ENCODE data around the gene CCNQ.

The CCNQ gene

GRCh38 chrX:153642051-153642654, 43.2 kb upstream of the CCNQ start:
- Histone ChIP-seq H3K36me3 (ENCODE audit: control insufficient read depth in 2 of 2, insufficient read depth in 2 of 2, low read length in 2 of 2) (no peaks in the 10 kb centered on the region), H3K4me3 (ENCODE audit: low read length in 2 of 2) (no peak overlapping the region), H3K9me3 (ENCODE audit: control insufficient read depth in 2 of 2, low read length in 2 of 2) (no peaks in the 10 kb centered on the region), H3K27ac (ENCODE audit: low read length) (no peak overlapping the region), H3K4me1 (ENCODE audit: control insufficient read depth, insufficient read depth, low read length) (peaks cover 13% of the 10 kb centered on the region), H3K9ac (ENCODE audit: low read length in 2 of 2) (no peak overlapping the region), H3K27me3 (ENCODE audit: control insufficient read depth in 1 of 2, insufficient read depth in 2 of 2, low read length in 2 of 2) (peaks cover 36 to 47% of the 10 kb centered on the region in 2 donors)

- Histone ChIP-seq H3K9ac (ENCODE audit: low read length in 2 of 2) (no peak overlapping the region), H3K4me3 (ENCODE audit: low read length in 2 of 2) (no peak overlapping the region), H3K27ac (ENCODE audit: low read length) (no peak overlapping the region), H3K36me3 (ENCODE audit: control insufficient read depth in 2 of 2, insufficient read depth in 2 of 2, low read length in 2 of 2) (no peaks in the 10 kb centered on the region), H3K9me3 (ENCODE audit: control insufficient read depth in 2 of 2, low read length in 2 of 2) (no peaks in the 10 kb centered on the region), H3K4me1 (ENCODE audit: control insufficient read depth, insufficient read depth, low read length) (peaks cover 13% of the 10 kb centered on the region), H3K27me3 (ENCODE audit: control insufficient read depth in 1 of 2, insufficient read depth in 2 of 2, low read length in 2 of 2) (peaks cover 36 to 45% of the 10 kb centered on the region in 2 donors)
These were observed 42.7 kb upstream of the CCNQ start for GRCh38 chrX:153641627-153642026.

- Histone ChIP-seq H3K27me3 (ENCODE audit: control insufficient read depth in 1 of 2, insufficient read depth in 2 of 2, low read length in 2 of 2) (peaks cover 30 to 38% of the 10 kb centered on the region in 2 donors), H3K27ac (ENCODE audit: low read length) (no peak overlapping the region)
These were observed 42.0 kb upstream of the CCNQ start for GRCh38 chrX:153640736-153641575.

GRCh38 chrX:153640045-153640686, 41.2 kb upstream of the CCNQ start:
- H3K4me1 ChIP-seq (ENCODE audit: control insufficient read depth, insufficient read depth, low read length): peaks cover 13% of the 10 kb centered on the region
- H3K27me3 ChIP-seq (ENCODE audit: control insufficient read depth in 1 of 2, insufficient read depth in 2 of 2, low read length in 2 of 2): peaks cover 22 to 32% of the 10 kb centered on the region in 2 donors
- no peaks in the 10 kb centered on the region for H3K36me3 ChIP-seq (ENCODE audit: control insufficient read depth in 2 of 2, insufficient read depth in 2 of 2, low read length in 2 of 2)

More at GRCh38 chrX:153640736-153641575, 42.0 kb upstream of the CCNQ start:
- Histone ChIP-seq H3K9ac (ENCODE audit: low read length in 2 of 2) (no peak overlapping the region), H3K4me3 (ENCODE audit: low read length in 2 of 2) (no peak overlapping the region), H3K4me1 (ENCODE audit: control insufficient read depth, insufficient read depth, low read length) (peaks cover 13% of the 10 kb centered on the region), H3K36me3 (ENCODE audit: control insufficient read depth in 2 of 2, insufficient read depth in 2 of 2, low read length in 2 of 2) (no peaks in the 10 kb centered on the region), H3K9me3 (ENCODE audit: control insufficient read depth in 2 of 2, low read length in 2 of 2) (no peaks in the 10 kb centered on the region)

GRCh38 chrX:153639177-153640044, 40.5 kb upstream of the CCNQ start:
- Histone ChIP-seq H3K9me3 (ENCODE audit: control insufficient read depth in 2 of 2, low read length in 2 of 2) (no peaks in the 10 kb centered on the region), H3K9ac (ENCODE audit: low read length in 2 of 2) (no peak overlapping the region), H3K4me1 (ENCODE audit: control insufficient read depth, insufficient read depth, low read length) (peaks cover 10% of the 10 kb centered on the region), H3K27me3 (ENCODE audit: control insufficient read depth in 1 of 2, insufficient read depth in 2 of 2, low read length in 2 of 2) (peaks cover 18 to 25% of the 10 kb centered on the region in 2 donors), H3K4me3 (ENCODE audit: low read length in 2 of 2) (no peak overlapping the region), H3K36me3 (ENCODE audit: control insufficient read depth in 2 of 2, insufficient read depth in 2 of 2, low read length in 2 of 2) (no peaks in the 10 kb centered on the region), H3K27ac (ENCODE audit: low read length) (no peak overlapping the region)

More at GRCh38 chrX:153640045-153640686, 41.2 kb upstream of the CCNQ start:
- no peak overlapping the region for H3K27ac ChIP-seq (ENCODE audit: low read length)
- no peak overlapping the region for H3K4me3 ChIP-seq (ENCODE audit: low read length in 2 of 2)
- H3K9ac ChIP-seq (ENCODE audit: low read length in 2 of 2): no peak overlapping the region
- no peaks in the 10 kb centered on the region for H3K9me3 ChIP-seq (ENCODE audit: control insufficient read depth in 2 of 2, low read length in 2 of 2)

- Histone ChIP-seq H3K4me3 (ENCODE audit: low read length in 2 of 2) (no peak overlapping the region), H3K27me3 (ENCODE audit: control insufficient read depth in 1 of 2, insufficient read depth in 2 of 2, low read length in 2 of 2) (peaks cover 14 to 27% of the 10 kb centered on the region in 2 donors), H3K27ac (ENCODE audit: low read length) (no peak overlapping the region), H3K9me3 (ENCODE audit: control insufficient read depth in 2 of 2, low read length in 2 of 2) (no peaks in the 10 kb centered on the region), H3K9ac (ENCODE audit: low read length in 2 of 2) (no peak overlapping the region), H3K4me1 (ENCODE audit: control insufficient read depth, insufficient read depth, low read length) (peaks cover 4% of the 10 kb centered on the region), H3K36me3 (ENCODE audit: control insufficient read depth in 2 of 2, insufficient read depth in 2 of 2, low read length in 2 of 2) (no peaks in the 10 kb centered on the region)
These were observed 39.7 kb upstream of the CCNQ start for GRCh38 chrX:153638436-153639176.

- H3K36me3 ChIP-seq (ENCODE audit: control insufficient read depth in 2 of 2, insufficient read depth in 2 of 2, low read length in 2 of 2): no peaks in the 10 kb centered on the region
- H3K27ac ChIP-seq (ENCODE audit: low read length): no peak overlapping the region
- H3K4me1 ChIP-seq (ENCODE audit: control insufficient read depth, insufficient read depth, low read length): peaks cover 2% of the 10 kb centered on the region
- no peak overlapping the region for H3K9ac ChIP-seq (ENCODE audit: low read length in 2 of 2)
- peaks cover 8 to 24% of the 10 kb centered on the region in 2 donors for H3K27me3 ChIP-seq (ENCODE audit: control insufficient read depth in 1 of 2, insufficient read depth in 2 of 2, low read length in 2 of 2)
- H3K4me3 ChIP-seq (ENCODE audit: low read length in 2 of 2): no peak overlapping the region
- no peaks in the 10 kb centered on the region for H3K9me3 ChIP-seq (ENCODE audit: control insufficient read depth in 2 of 2, low read length in 2 of 2)
These were observed 39.1 kb upstream of the CCNQ start for GRCh38 chrX:153638041-153638371.

- H3K9ac ChIP-seq (ENCODE audit: low read length in 2 of 2): no peak overlapping the region
- peaks cover 2% of the 10 kb centered on the region for H3K4me1 ChIP-seq (ENCODE audit: control insufficient read depth, insufficient read depth, low read length)
- no peaks in the 10 kb centered on the region for H3K36me3 ChIP-seq (ENCODE audit: control insufficient read depth in 2 of 2, insufficient read depth in 2 of 2, low read length in 2 of 2)
- H3K27ac ChIP-seq (ENCODE audit: low read length): no peak overlapping the region
- H3K9me3 ChIP-seq (ENCODE audit: control insufficient read depth in 2 of 2, low read length in 2 of 2): no peaks in the 10 kb centered on the region
- H3K27me3 ChIP-seq (ENCODE audit: control insufficient read depth in 1 of 2, insufficient read depth in 2 of 2, low read length in 2 of 2): peaks cover 6 to 21% of the 10 kb centered on the region in 2 donors
- no peak overlapping the region for H3K4me3 ChIP-seq (ENCODE audit: low read length in 2 of 2)
These were observed 38.4 kb upstream of the CCNQ start for GRCh38 chrX:153637121-153638040.

GRCh38 chrX:153636716-153637115, 37.8 kb upstream of the CCNQ start:
- Histone ChIP-seq H3K27ac (ENCODE audit: low read length) (no peak overlapping the region), H3K9ac (ENCODE audit: low read length in 2 of 2) (no peak overlapping the region), H3K36me3 (ENCODE audit: control insufficient read depth in 2 of 2, insufficient read depth in 2 of 2, low read length in 2 of 2) (no peaks in the 10 kb centered on the region), H3K4me1 (ENCODE audit: control insufficient read depth, insufficient read depth, low read length) (no peaks in the 10 kb centered on the region), H3K27me3 (ENCODE audit: control insufficient read depth in 1 of 2, insufficient read depth in 2 of 2, low read length in 2 of 2) (peaks cover 4 to 20% of the 10 kb centered on the region in 2 donors), H3K9me3 (ENCODE audit: control insufficient read depth in 2 of 2, low read length in 2 of 2) (no peaks in the 10 kb centered on the region), H3K4me3 (ENCODE audit: low read length in 2 of 2) (no peak overlapping the region)

Data from stomach smooth muscle (tissue), 2 donors.